Keratinocyte (primary cell): ENCODE results near the gene TBC1D3B. TPM values are rescaled to one million over a fixed set of nuclear protein-coding genes. Genes with fewer than 3 reads are reported as not detected.
A peak's percentile ranks its signal among the peaks of the same experiment; 100 is the strongest.

Source experiments
- DNase-seq: peaks from one replicate; pipeline ENCODE4 v3.0.0-alpha.2; 2011; ENCODE audit warnings: low read depth, missing footprints, low spot score
- FAIRE-seq: peaks from 2 replicates; lab custom pipeline; 2011; peaks lifted over from hg19 to GRCh38; lab: Jason Lieb, UNC
- H2AFZ ChIP-seq: 2 replicates; pipeline ENCODE4 v1.6.0; 2012; ENCODE audit warnings: low read length, control low read depth, inconsistent platforms; ENCODE audit not compliant: control insufficient read depth
- H3K27ac ChIP-seq: 2 replicates; pipeline ENCODE4 v1.5.1; 2011; ENCODE audit warnings: low read length; ENCODE audit not compliant: control insufficient read depth, insufficient read depth
- H3K27me3 ChIP-seq: 3 replicates; pipeline ENCODE4 v1.6.0; 2011; ENCODE audit warnings: low read length; ENCODE audit not compliant: control insufficient read depth, insufficient read depth; ENCODE audit errors: extremely low read depth
- H3K36me3 ChIP-seq, 2 experiments: 2 replicates in 1 of 2; 3 replicates in 1 of 2; pipeline ENCODE4 v1.5.1; 2011; ENCODE audit warnings: low read length in 2 of 2, mild to moderate bottlenecking in 1 of 2; ENCODE audit not compliant: control insufficient read depth in 2 of 2, insufficient read depth in 2 of 2; ENCODE audit errors: extremely low read depth in 1 of 2
- H3K4me1 ChIP-seq: 3 replicates; pipeline ENCODE4 v1.5.1; 2011; ENCODE audit warnings: low read length; ENCODE audit not compliant: control insufficient read depth, insufficient read depth; ENCODE audit errors: extremely low read depth
- H3K4me2 ChIP-seq: 3 replicates; pipeline ENCODE4 v1.6.0; 2011; ENCODE audit warnings: low read depth, low read length; ENCODE audit not compliant: control insufficient read depth, insufficient read depth; ENCODE audit errors: extremely low read depth
- H3K4me3 ChIP-seq, 3 experiments: fragments of 200-600 bp in 1 of 3; sonication (generic) in 1 of 3; 2 replicates in 2 of 3; 3 replicates in 1 of 3; pipeline ENCODE4 v1.5.1; 2011 to 2016; ENCODE audit warnings: low read length in 3 of 3, mild to moderate bottlenecking in 3 of 3, control low read depth in 2 of 3, inconsistent platforms in 1 of 3, low read depth in 1 of 3, mixed read lengths in 1 of 3, mixed run types in 1 of 3, moderate library complexity in 1 of 3; ENCODE audit not compliant: control insufficient read depth in 2 of 3, insufficient read depth in 2 of 3; ENCODE audit errors: extremely low read depth in 1 of 3
- H3K79me2 ChIP-seq: 2 replicates; pipeline ENCODE4 v1.6.0; 2012; ENCODE audit warnings: low read length; ENCODE audit not compliant: control insufficient read depth, insufficient read depth
- H3K9ac ChIP-seq: 3 replicates; pipeline ENCODE4 v1.6.0; 2011; ENCODE audit warnings: low read length; ENCODE audit not compliant: control insufficient read depth, insufficient read depth; ENCODE audit errors: extremely low read depth
- H3K9me1 ChIP-seq: 3 replicates; pipeline ENCODE4 v1.6.0; 2011; ENCODE audit warnings: low read length; ENCODE audit not compliant: control insufficient read depth, insufficient read depth; ENCODE audit errors: extremely low read depth
- H3K9me3 ChIP-seq: 2 replicates; pipeline ENCODE4 v1.5.1; 2012; ENCODE audit warnings: low read depth, low read length; ENCODE audit not compliant: control insufficient read depth
- H4K20me1 ChIP-seq: 3 replicates; pipeline ENCODE4 v1.6.0; 2011; ENCODE audit warnings: low read length; ENCODE audit not compliant: control insufficient read depth, insufficient read depth; ENCODE audit errors: extremely low read depth
- EZH2 ChIP-seq: IDR thresholded peaks from one replicate; pipeline ENCODE4 v1.6.1; 2012; ENCODE audit warnings: inconsistent platforms, mild to moderate bottlenecking, low read length, moderate library complexity
- dilution Hi-C: fragments of 300-500 bp; cut with MboI; formaldehyde crosslinking; loops from one replicate; pipeline ENCODE4 v1.7.0; 2020; ENCODE audit warnings: low sequenced_read_pairs; ENCODE audit not compliant: extremely low pct_ligation_motif_present
- polyA plus RNA-seq, 5 experiments: library from polyadenylated mRNA; depleted of rRNA in 3 of 5; stranded (reverse) in 3 of 5; stranded (forward) in 1 of 5; unstranded in 1 of 5; fragments of >200 nt; gene quantifications; 1 replicate in 1 of 5; 2 replicates in 3 of 5; 3 replicates in 1 of 5; pipeline versions ENCODE4 v1.2.1 to v1.2.3, GENCODE V29; 2011 to 2012; ENCODE audit warnings: missing spikeins in 2 of 5, low read depth in 1 of 5, low replicate concordance in 1 of 5
- TF ChIP-seq, protein P1 (sequence below), 3 experiments: IDR thresholded peaks in 1 of 3; conservative IDR thresholded peaks in 1 of 3; optimal IDR thresholded peaks in 1 of 3; 2 replicates in 2 of 3; 3 replicates in 1 of 3; pipeline versions ENCODE3 to v1.5.1; 2011; ENCODE audit warnings: low read length in 3 of 3, mild to moderate bottlenecking in 3 of 3, moderate library complexity in 2 of 3, control low read depth in 1 of 3, inconsistent platforms in 1 of 3; ENCODE audit not compliant: insufficient read depth in 2 of 3; ENCODE audit errors: extremely low read depth in 1 of 3

TBC1D3B gene
- polyA plus RNA-seq, 1 donor (not counting 4 experiments of a cell fraction or from before 2014, with no cell fraction given) = 0.71 TPM

DNA sequence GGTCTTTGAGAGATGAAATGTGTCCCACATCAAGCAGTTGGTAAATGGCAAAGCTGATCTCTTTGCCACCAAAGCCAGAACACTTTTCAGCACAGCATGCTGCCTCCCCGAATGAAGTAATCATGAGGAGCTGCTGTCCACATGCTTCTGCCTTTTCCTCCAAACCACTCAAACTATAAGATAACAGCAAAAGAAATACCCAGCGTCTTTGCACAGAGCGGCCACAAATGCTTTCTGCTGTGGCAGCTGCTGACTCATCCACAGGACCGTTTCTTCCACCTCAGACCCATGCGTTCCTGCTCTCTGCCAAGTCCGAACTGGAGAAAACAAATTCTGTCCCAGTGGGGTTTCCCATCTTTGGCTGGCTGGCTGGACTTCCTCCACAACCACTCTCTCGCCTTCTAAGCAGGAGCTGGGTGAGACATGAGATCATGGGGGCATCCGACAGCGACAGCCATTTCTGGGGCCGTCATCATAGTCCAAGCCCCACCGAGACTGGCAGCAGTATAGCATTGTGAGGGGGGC, 27.1 kb downstream of the TBC1D3B start:
- TF ChIP-seq, protein P1, sequence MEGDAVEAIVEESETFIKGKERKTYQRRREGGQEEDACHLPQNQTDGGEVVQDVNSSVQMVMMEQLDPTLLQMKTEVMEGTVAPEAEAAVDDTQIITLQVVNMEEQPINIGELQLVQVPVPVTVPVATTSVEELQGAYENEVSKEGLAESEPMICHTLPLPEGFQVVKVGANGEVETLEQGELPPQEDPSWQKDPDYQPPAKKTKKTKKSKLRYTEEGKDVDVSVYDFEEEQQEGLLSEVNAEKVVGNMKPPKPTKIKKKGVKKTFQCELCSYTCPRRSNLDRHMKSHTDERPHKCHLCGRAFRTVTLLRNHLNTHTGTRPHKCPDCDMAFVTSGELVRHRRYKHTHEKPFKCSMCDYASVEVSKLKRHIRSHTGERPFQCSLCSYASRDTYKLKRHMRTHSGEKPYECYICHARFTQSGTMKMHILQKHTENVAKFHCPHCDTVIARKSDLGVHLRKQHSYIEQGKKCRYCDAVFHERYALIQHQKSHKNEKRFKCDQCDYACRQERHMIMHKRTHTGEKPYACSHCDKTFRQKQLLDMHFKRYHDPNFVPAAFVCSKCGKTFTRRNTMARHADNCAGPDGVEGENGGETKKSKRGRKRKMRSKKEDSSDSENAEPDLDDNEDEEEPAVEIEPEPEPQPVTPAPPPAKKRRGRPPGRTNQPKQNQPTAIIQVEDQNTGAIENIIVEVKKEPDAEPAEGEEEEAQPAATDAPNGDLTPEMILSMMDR (optimal IDR thresholded peaks at IDR 0.05 in 1 of 3, IDR thresholded peaks at IDR 0.05 in 1 of 3, conservative IDR thresholded peaks at IDR 0.05 in 1 of 3; ENCODE audit: extremely low read depth in 1 of 3, insufficient read depth in 2 of 3, low read length in 3 of 3) = no peak
- TF ChIP-seq EZH2 = no peak
- H3K27me3 ChIP-seq = no peaks in the 10 kb centered on the region
- dilution Hi-C loops = loop anchor here (25.0 kb wide), 1 partner anchor 162 kb away; the partner anchor contains the start of genes CCL14 and CCL16
- no peak for FAIRE-seq
- no peaks in the 10 kb centered on the region for H3K79me2 ChIP-seq
- no peak overlapping the region for H2AFZ ChIP-seq
- no peaks in the 10 kb centered on the region for H3K4me1 ChIP-seq
- H3K9me1 ChIP-seq = no peaks in the 10 kb centered on the region
- no peak for DNase-seq
- H4K20me1 ChIP-seq = no peaks in the 10 kb centered on the region
- no peaks in the 10 kb centered on the region for H3K36me3 ChIP-seq
- no peaks in the 10 kb centered on the region for H3K9me3 ChIP-seq
- no peak overlapping the region for H3K4me2 ChIP-seq
- no peak overlapping the region for H3K4me3 ChIP-seq
- no peak overlapping the region for H3K27ac ChIP-seq
- no peak overlapping the region for H3K9ac ChIP-seq

DNA sequence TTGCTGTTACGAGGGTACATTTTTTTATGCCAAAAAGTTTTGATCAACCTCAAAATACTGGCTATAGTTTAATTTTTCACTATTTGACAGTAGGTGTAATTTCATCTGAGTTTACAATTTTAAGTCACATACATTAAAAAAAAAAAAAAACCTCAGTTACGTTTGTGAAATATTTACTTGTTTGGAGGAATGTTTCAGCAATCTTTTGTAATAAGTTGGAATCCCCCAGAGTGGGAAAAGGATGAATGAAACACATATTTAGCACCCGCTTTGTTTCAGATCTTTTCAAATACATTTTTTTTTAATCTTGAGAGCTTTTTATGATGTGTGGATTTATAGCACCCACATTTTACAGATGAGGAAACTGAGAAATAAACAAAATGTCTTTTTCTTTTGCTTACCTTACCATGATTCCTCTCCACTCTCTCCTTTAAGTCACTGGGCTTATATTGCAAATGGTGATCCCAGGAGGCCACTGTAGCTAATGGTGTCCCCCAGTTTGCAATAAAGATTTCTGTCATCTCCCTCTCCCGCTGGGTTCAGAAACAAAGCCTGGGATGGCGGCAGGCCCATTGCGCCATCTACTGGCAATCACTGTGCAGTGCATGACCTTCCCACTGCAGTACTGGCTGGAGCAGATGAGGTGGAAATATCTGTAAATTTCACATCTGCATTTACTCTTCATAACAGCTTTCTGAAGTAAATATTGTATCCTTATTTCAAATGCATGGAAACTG, 27.7 kb downstream of the TBC1D3B start:
- Histone ChIP-seq H3K27ac (no peak overlapping the region), H3K4me1 (no peaks in the 10 kb centered on the region), H3K9me1 (no peaks in the 10 kb centered on the region), H3K9ac (no peak overlapping the region), H4K20me1 (no peaks in the 10 kb centered on the region), H3K4me2 (no peak overlapping the region), H3K9me3 (no peaks in the 10 kb centered on the region), H2AFZ (no peak overlapping the region), H3K36me3 (no peaks in the 10 kb centered on the region), H3K27me3 (no peaks in the 10 kb centered on the region), H3K79me2 (no peaks in the 10 kb centered on the region), H3K4me3 (no peak overlapping the region)
- no peak for FAIRE-seq
- TF ChIP-seq, protein P1 (optimal IDR thresholded peaks at IDR 0.05 in 1 of 3, IDR thresholded peaks at IDR 0.05 in 1 of 3, conservative IDR thresholded peaks at IDR 0.05 in 1 of 3; ENCODE audit: extremely low read depth in 1 of 3, insufficient read depth in 2 of 3, low read length in 3 of 3) = peak; percentile 99 to 100 (median 99)
- TF ChIP-seq EZH2 = no peak
- dilution Hi-C loops = loop anchor here (25.0 kb wide), 1 partner anchor 161 kb away; the partner anchor contains the start of genes CCL14 and CCL16
- no peak for DNase-seq
